K562 (cell line): ENCODE measurements around the gene STRN3.

Experiments used
- NCOR1 ChIP-seq: fragments of 450-650 bp; IDR thresholded peaks from 2 replicates; pipeline ENCODE4 v1.6.1; 2016; ENCODE audit warnings: mild to moderate bottlenecking, moderate library complexity
- SMC3 ChIP-seq: conservative IDR thresholded peaks from 2 replicates; pipeline ENCODE4 v1.6.1; 2011; ENCODE audit warnings: low read depth, low read length, improper control_type of control experiment; ENCODE audit not compliant: insufficient read depth
- TF ChIP-seq, protein P1 (sequence below): fragments of 250-450 bp; sonication (Bioruptor Pico); IDR thresholded peaks from 2 replicates; pipeline ENCODE4 v1.4.0; 2020; ENCODE audit warnings: mild to moderate bottlenecking, moderate library complexity
- TF ChIP-seq, protein P2 (sequence below): IDR thresholded peaks from 2 replicates; pipeline ENCODE4 v1.6.1; 2012; ENCODE audit warnings: low read depth, low read length, improper control_type of control experiment, borderline replicate concordance
- TF ChIP-seq, protein P3 (sequence below): sonication (generic); formaldehyde crosslinking; IDR thresholded peaks from 2 replicates; pipeline ENCODE4 v1.8.1; 2023; ENCODE audit warnings: missing genetic modification reagents, mild to moderate bottlenecking, borderline replicate concordance
- TF ChIP-seq, protein P4 (sequence below), 2 experiments: fragments of 150-350 bp in 1 of 2; IDR thresholded peaks; 2 replicates each; pipeline ENCODE4 v1.6.1; 2012 to 2016; ENCODE audit warnings: low read depth in 2 of 2, low read length in 2 of 2, mild to moderate bottlenecking in 1 of 2, moderate library complexity in 1 of 2

DNA sequence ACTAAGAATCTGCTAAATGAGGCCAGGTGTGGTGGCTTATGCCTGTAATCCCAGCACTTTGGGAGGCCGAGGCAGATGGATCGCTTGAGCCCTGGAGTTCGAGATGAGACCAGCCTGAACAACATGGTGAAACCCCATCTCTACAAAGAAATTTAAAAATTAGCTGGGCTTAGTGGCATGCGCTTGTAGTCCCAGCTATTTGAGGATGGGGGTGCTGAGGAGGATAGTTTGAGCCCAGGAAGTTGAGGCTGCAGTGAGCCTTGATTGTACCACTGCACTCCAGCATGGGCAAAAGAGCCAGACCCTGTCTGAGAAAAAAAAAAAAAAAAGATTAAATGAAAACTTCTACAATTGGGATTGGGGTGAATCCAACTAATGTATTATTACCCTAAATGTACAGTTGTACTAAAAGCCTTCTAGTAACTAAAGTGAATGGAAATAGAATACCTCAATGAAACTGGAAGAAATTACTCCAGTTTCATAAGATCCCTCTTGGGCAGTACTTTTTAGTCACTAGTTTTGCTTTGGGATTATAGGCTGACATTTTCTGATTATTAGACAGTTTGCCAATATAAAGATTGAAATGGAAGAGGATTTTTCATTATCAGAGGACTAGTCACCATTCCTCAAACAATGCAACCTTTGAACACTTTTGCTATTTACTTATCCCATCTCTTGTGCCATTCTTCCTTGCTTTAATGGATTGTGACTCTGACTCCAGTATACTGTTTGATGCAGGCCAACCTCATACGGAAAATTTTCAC lies 137.5 kb downstream of the STRN3 start:
- TF ChIP-seq, protein P1, sequence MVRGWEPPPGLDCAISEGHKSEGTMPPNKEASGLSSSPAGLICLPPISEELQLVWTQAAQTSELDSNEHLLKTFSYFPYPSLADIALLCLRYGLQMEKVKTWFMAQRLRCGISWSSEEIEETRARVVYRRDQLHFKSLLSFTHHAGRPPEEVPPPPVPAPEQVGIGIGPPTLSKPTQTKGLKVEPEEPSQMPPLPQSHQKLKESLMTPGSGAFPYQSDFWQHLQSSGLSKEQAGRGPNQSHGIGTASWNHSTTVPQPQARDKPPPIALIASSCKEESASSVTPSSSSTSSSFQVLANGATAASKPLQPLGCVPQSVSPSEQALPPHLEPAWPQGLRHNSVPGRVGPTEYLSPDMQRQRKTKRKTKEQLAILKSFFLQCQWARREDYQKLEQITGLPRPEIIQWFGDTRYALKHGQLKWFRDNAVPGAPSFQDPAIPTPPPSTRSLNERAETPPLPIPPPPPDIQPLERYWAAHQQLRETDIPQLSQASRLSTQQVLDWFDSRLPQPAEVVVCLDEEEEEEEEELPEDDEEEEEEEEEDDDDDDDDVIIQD (CRISPR knock-in tag), result no peak
- TF ChIP-seq, protein P2, sequence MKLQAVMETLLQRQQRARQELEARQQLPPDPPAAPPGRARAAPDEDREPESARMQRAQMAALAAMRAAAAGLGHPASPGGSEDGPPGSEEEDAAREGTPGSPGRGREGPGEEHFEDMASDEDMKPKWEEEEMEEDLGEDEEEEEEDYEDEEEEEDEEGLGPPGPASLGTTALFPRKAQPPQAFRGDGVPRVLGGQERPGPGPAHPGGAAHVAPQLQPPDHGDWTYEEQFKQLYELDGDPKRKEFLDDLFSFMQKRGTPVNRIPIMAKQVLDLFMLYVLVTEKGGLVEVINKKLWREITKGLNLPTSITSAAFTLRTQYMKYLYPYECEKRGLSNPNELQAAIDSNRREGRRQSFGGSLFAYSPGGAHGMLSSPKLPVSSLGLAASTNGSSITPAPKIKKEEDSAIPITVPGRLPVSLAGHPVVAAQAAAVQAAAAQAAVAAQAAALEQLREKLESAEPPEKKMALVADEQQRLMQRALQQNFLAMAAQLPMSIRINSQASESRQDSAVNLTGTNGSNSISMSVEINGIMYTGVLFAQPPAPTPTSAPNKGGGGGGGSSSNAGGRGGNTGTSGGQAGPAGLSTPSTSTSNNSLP, result no peak
- TF ChIP-seq, protein P3, sequence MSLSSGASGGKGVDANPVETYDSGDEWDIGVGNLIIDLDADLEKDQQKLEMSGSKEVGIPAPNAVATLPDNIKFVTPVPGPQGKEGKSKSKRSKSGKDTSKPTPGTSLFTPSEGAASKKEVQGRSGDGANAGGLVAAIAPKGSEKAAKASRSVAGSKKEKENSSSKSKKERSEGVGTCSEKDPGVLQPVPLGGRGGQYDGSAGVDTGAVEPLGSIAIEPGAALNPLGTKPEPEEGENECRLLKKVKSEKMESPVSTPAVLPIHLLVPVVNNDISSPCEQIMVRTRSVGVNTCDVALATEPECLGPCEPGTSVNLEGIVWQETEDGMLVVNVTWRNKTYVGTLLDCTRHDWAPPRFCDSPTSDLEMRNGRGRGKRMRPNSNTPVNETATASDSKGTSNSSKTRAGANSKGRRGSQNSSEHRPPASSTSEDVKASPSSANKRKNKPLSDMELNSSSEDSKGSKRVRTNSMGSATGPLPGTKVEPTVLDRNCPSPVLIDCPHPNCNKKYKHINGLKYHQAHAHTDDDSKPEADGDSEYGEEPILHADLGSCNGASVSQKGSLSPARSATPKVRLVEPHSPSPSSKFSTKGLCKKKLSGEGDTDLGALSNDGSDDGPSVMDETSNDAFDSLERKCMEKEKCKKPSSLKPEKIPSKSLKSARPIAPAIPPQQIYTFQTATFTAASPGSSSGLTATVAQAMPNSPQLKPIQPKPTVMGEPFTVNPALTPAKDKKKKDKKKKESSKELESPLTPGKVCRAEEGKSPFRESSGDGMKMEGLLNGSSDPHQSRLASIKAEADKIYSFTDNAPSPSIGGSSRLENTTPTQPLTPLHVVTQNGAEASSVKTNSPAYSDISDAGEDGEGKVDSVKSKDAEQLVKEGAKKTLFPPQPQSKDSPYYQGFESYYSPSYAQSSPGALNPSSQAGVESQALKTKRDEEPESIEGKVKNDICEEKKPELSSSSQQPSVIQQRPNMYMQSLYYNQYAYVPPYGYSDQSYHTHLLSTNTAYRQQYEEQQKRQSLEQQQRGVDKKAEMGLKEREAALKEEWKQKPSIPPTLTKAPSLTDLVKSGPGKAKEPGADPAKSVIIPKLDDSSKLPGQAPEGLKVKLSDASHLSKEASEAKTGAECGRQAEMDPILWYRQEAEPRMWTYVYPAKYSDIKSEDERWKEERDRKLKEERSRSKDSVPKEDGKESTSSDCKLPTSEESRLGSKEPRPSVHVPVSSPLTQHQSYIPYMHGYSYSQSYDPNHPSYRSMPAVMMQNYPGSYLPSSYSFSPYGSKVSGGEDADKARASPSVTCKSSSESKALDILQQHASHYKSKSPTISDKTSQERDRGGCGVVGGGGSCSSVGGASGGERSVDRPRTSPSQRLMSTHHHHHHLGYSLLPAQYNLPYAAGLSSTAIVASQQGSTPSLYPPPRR (CRISPR knock-in tag), result no peak
- TF ChIP-seq SMC3 (no peak), NCOR1 (no peak)
- TF ChIP-seq, protein P4, sequence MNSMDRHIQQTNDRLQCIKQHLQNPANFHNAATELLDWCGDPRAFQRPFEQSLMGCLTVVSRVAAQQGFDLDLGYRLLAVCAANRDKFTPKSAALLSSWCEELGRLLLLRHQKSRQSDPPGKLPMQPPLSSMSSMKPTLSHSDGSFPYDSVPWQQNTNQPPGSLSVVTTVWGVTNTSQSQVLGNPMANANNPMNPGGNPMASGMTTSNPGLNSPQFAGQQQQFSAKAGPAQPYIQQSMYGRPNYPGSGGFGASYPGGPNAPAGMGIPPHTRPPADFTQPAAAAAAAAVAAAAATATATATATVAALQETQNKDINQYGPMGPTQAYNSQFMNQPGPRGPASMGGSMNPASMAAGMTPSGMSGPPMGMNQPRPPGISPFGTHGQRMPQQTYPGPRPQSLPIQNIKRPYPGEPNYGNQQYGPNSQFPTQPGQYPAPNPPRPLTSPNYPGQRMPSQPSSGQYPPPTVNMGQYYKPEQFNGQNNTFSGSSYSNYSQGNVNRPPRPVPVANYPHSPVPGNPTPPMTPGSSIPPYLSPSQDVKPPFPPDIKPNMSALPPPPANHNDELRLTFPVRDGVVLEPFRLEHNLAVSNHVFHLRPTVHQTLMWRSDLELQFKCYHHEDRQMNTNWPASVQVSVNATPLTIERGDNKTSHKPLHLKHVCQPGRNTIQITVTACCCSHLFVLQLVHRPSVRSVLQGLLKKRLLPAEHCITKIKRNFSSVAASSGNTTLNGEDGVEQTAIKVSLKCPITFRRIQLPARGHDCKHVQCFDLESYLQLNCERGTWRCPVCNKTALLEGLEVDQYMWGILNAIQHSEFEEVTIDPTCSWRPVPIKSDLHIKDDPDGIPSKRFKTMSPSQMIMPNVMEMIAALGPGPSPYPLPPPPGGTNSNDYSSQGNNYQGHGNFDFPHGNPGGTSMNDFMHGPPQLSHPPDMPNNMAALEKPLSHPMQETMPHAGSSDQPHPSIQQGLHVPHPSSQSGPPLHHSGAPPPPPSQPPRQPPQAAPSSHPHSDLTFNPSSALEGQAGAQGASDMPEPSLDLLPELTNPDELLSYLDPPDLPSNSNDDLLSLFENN (IDR thresholded peaks at IDR 0.05; ENCODE audit: low read depth in 2 of 2, low read length in 2 of 2), result no peak
